DOHH2 (cell line): ENCODE data around the gene ROS1.

Source experiments
- H3F3A ChIP-seq: fragments of 200-600 bp; sonication (generic), shearing (Covaris generic); 2 replicates; pipeline ENCODE4 v1.6.0; 2016; ENCODE audit warnings: antibody characterized with exemption, mild to moderate bottlenecking; ENCODE audit not compliant: control insufficient read depth, insufficient read depth
- H3K27ac ChIP-seq: fragments of 200-600 bp; sonication (generic); 2 replicates; pipeline ENCODE4 v1.5.1; 2014; ENCODE audit warnings: low read depth, mild to moderate bottlenecking, low read length, moderate library complexity
- H3K27me3 ChIP-seq: fragments of 200-600 bp; sonication (generic); 2 replicates; pipeline ENCODE4 v1.6.1; 2014; ENCODE audit warnings: mild to moderate bottlenecking, low read length, mixed read lengths; ENCODE audit not compliant: control insufficient read depth
- H3K36me3 ChIP-seq: fragments of 200-600 bp; sonication (generic); 2 replicates; pipeline ENCODE4 v1.6.1; 2014; ENCODE audit warnings: mild to moderate bottlenecking, low read length, moderate library complexity, mixed read lengths; ENCODE audit not compliant: control insufficient read depth
- H3K4me1 ChIP-seq: fragments of 200-600 bp; sonication (generic); 2 replicates; pipeline ENCODE4 v1.6.1; 2014; ENCODE audit warnings: mild to moderate bottlenecking, low read length, mixed read lengths; ENCODE audit not compliant: control insufficient read depth
- H3K4me2 ChIP-seq: fragments of 200-600 bp; sonication (generic); 2 replicates; pipeline ENCODE4 v1.6.0; 2014; ENCODE audit warnings: mild to moderate bottlenecking, low read length, moderate library complexity
- H3K4me3 ChIP-seq: fragments of 200-600 bp; sonication (generic); 2 replicates; pipeline ENCODE4 v1.5.1; 2014; ENCODE audit warnings: mild to moderate bottlenecking, low read length, mixed read lengths
- H3K79me2 ChIP-seq: fragments of 200-600 bp; sonication (generic); 2 replicates; pipeline ENCODE4 v1.6.1; 2014; ENCODE audit warnings: mild to moderate bottlenecking, low read length, mixed read lengths; ENCODE audit not compliant: control insufficient read depth
- H3K9me2 ChIP-seq: fragments of 200-600 bp; sonication (generic); replicated peaks from 2 replicates; pipeline ENCODE4 v1.6.1; 2014; ENCODE audit warnings: mild to moderate bottlenecking, low read length, mixed read lengths; ENCODE audit not compliant: control insufficient read depth
- H3K9me3 ChIP-seq: fragments of 200-600 bp; sonication (generic); 2 replicates; pipeline ENCODE4 v1.6.1; 2014; ENCODE audit warnings: antibody characterized with exemption, low read length, mixed read lengths; ENCODE audit not compliant: control insufficient read depth, insufficient read depth
- H4K20me1 ChIP-seq: fragments of 200-600 bp; sonication (generic); 2 replicates; pipeline ENCODE4 v1.6.0; 2014; ENCODE audit warnings: low read depth, mild to moderate bottlenecking, antibody characterized with exemption, low read length, moderate library complexity; ENCODE audit not compliant: control insufficient read depth, insufficient read depth
- CTCF ChIP-seq: fragments of 200-600 bp; sonication (generic); IDR thresholded peaks from one replicate; pipeline ENCODE4 v1.5.1; 2014; ENCODE audit warnings: antibody characterized with exemption, mild to moderate bottlenecking, low read depth, low read length; ENCODE audit not compliant: poor library complexity, severe bottlenecking
- EZH2phosphoT487 ChIP-seq: fragments of 200-600 bp; sonication (generic); IDR thresholded peaks from 2 replicates; pipeline ENCODE4 v1.6.1; 2017; ENCODE audit warnings: borderline replicate concordance, mild to moderate bottlenecking, antibody characterized with exemption, low read length, moderate library complexity, mixed read lengths

The ROS1 gene

GRCh38 chr6:117371492-117371891 lies 54.2 kb downstream of the ROS1 start:
- Histone ChIP-seq H4K20me1 (no peaks in the 10 kb centered on the region), H3K4me1 (no peaks in the 10 kb centered on the region), H3K4me2 (no peak overlapping the region), H3K79me2 (no peaks in the 10 kb centered on the region), H3K4me3 (no peak overlapping the region), H3K36me3 (no peaks in the 10 kb centered on the region), H3K27ac (no peak overlapping the region), H3K9me3 (no peaks in the 10 kb centered on the region), H3F3A (no peaks in the 10 kb centered on the region), H3K9me2 (no peaks in the 10 kb centered on the region), H3K27me3 (no peaks in the 10 kb centered on the region)
- TF ChIP-seq EZH2phosphoT487 (no peak), CTCF (no peak)

GRCh38 chr6:117359581-117359980 lies 66.2 kb downstream of the ROS1 start:
- Histone ChIP-seq H3K9me3 (no peaks in the 10 kb centered on the region), H3K27ac (no peak overlapping the region), H3K4me2 (no peak overlapping the region), H3F3A (no peaks in the 10 kb centered on the region), H3K79me2 (no peaks in the 10 kb centered on the region), H4K20me1 (no peaks in the 10 kb centered on the region), H3K4me1 (no peaks in the 10 kb centered on the region), H3K27me3 (no peaks in the 10 kb centered on the region), H3K4me3 (no peak overlapping the region), H3K36me3 (no peaks in the 10 kb centered on the region), H3K9me2 (no peaks in the 10 kb centered on the region)
- no peak for TF ChIP-seq CTCF
- TF ChIP-seq EZH2phosphoT487: no peak

GRCh38 chr6:117354671-117355070 lies 71.1 kb downstream of the ROS1 start:
- H4K20me1 ChIP-seq: no peaks in the 10 kb centered on the region
- TF ChIP-seq EZH2phosphoT487 (no peak), CTCF (no peak)
- H3K9me3 ChIP-seq: no peaks in the 10 kb centered on the region

GRCh38 chr6:117352466-117353081 lies 73.2 kb downstream of the ROS1 start:
- TF ChIP-seq EZH2phosphoT487 (no peak), CTCF (peak; percentile 42)
- Histone ChIP-seq H3K9me2 (no peaks in the 10 kb centered on the region), H3K36me3 (no peaks in the 10 kb centered on the region), H3K27ac (no peak overlapping the region), H3K9me3 (no peaks in the 10 kb centered on the region), H3F3A (no peaks in the 10 kb centered on the region), H4K20me1 (no peaks in the 10 kb centered on the region), H3K4me2 (no peak overlapping the region), H3K79me2 (no peaks in the 10 kb centered on the region), H3K27me3 (peaks cover 5% of the 10 kb centered on the region; the same call in 1 of the 2 replicates), H3K4me3 (no peak overlapping the region), H3K4me1 (no peaks in the 10 kb centered on the region)

More at GRCh38 chr6:117354671-117355070, 71.1 kb downstream of the ROS1 start:
- Histone ChIP-seq H3K79me2 (no peaks in the 10 kb centered on the region), H3K4me3 (no peak overlapping the region), H3K4me2 (no peak overlapping the region), H3K27ac (no peak overlapping the region), H3K36me3 (no peaks in the 10 kb centered on the region), H3K4me1 (no peaks in the 10 kb centered on the region), H3K9me2 (no peaks in the 10 kb centered on the region), H3K27me3 (peaks cover 5% of the 10 kb centered on the region; the same call in 1 of the 2 replicates), H3F3A (no peaks in the 10 kb centered on the region)
